Transverse colon (tissue), 4 donors: ENCODE data around the gene A1BG. TPM values are rescaled to one million over a fixed set of nuclear protein-coding genes. Genes with fewer than 3 reads are reported as not detected.

Source experiments
- DNase-seq: peaks from one replicate; pipeline ENCODE4 v3.0.0-alpha.2; 2019
- H3K27ac ChIP-seq, 4 donors: fragments of 200-600 bp; sonication (generic); 2 replicates each; pipeline ENCODE4 v1.5.1; 2016 to 2018; ENCODE audit warnings: inconsistent platforms in 4 of 4
- H3K27me3 ChIP-seq: fragments of 200-600 bp; sonication (generic); 2 replicates; pipeline ENCODE4 v1.5.1; 2017; ENCODE audit warnings: inconsistent platforms
- H3K36me3 ChIP-seq, 4 donors: fragments of 200-600 bp; sonication (generic); 2 replicates each; pipeline ENCODE4 v1.5.1; 2017 to 2019; ENCODE audit warnings: inconsistent platforms in 4 of 4
- H3K4me1 ChIP-seq, 4 donors: fragments of 200-600 bp; sonication (generic); 2 replicates each; pipeline ENCODE4 v1.5.1; 2017 to 2020; ENCODE audit warnings: inconsistent platforms in 4 of 4
- H3K4me3 ChIP-seq, 4 donors: fragments of 200-600 bp; sonication (generic); 1 replicate in 1 of 4; 2 replicates in 3 of 4; pipeline versions ENCODE4 v1.5.1 to v1.6.1; 2017 to 2019; ENCODE audit warnings: inconsistent platforms in 4 of 4
- H3K9me3 ChIP-seq, 2 donors: fragments of 200-600 bp; sonication (generic); 2 replicates each; pipeline ENCODE4 v1.5.1; 2017 to 2019; ENCODE audit warnings: inconsistent platforms in 2 of 2
- CTCF ChIP-seq, 5 experiments: fragments of 200-600 bp in 3 of 5; fragments of 450-650 bp in 2 of 5; sonication (generic) in 3 of 5; IDR thresholded peaks; 1 replicate in 2 of 5; 2 replicates in 3 of 5; pipeline ENCODE4 v1.5.1; 2016 to 2017; ENCODE audit warnings: antibody characterized with exemption in 5 of 5, inconsistent platforms in 3 of 5, mild to moderate bottlenecking in 2 of 5, moderate library complexity in 1 of 5
- EP300 ChIP-seq: sonication (generic); formaldehyde crosslinking; IDR thresholded peaks from one replicate; pipeline ENCODE4 v1.6.1; 2017; ENCODE audit warnings: antibody characterized with exemption, low read depth
- POLR2A ChIP-seq: fragments of 450-650 bp; IDR thresholded peaks from one replicate; pipeline ENCODE4 v1.6.1; 2016; ENCODE audit warnings: antibody characterized with exemption, mild to moderate bottlenecking, moderate library complexity
- POLR2AphosphoS5 ChIP-seq, 3 donors: sonication (generic); formaldehyde crosslinking; IDR thresholded peaks; one replicate each; pipeline ENCODE4 v1.6.1; 2016; ENCODE audit warnings: antibody characterized with exemption in 3 of 3
- WGBS, 2 donors: methylation state at CpG; one replicate each; pipeline ENCODE4 v1.1.5; 2018; ENCODE audit warnings: low coverage in 1 of 2; 5-methylcytosine and 5-hydroxymethylcytosine counted together
- in situ Hi-C, 4 donors: fragments of 200-750 bp; cut with MboI; loops; one replicate each; pipeline versions ENCODE4 v1.15.0 to v1.15.1; 2017; ENCODE audit warnings: low sequenced_read_pairs in 3 of 4, low pct_ligation_motif_present in 1 of 4, low pct_unique_long_range_greater_than_20kb in 1 of 4
- intact Hi-C: fragments of 100-400 bp; cut with DNase I; formaldehyde crosslinking; loops from one replicate; pipeline ENCODE4 v1.15.1; 2023; ENCODE audit warnings: low total_unique reads
- total RNA-seq, 4 donors: library from RNA; depleted of rRNA; stranded (reverse); fragments of >200 nt; gene quantifications; one replicate each; pipeline ENCODE4 v1.1.0, GENCODE V29; 2016

A1BG gene
- total RNA-seq, 4 donors from 2014 or later: 0.60 to 25.1 (median 3.7) TPM; not detected in 1

DNA sequence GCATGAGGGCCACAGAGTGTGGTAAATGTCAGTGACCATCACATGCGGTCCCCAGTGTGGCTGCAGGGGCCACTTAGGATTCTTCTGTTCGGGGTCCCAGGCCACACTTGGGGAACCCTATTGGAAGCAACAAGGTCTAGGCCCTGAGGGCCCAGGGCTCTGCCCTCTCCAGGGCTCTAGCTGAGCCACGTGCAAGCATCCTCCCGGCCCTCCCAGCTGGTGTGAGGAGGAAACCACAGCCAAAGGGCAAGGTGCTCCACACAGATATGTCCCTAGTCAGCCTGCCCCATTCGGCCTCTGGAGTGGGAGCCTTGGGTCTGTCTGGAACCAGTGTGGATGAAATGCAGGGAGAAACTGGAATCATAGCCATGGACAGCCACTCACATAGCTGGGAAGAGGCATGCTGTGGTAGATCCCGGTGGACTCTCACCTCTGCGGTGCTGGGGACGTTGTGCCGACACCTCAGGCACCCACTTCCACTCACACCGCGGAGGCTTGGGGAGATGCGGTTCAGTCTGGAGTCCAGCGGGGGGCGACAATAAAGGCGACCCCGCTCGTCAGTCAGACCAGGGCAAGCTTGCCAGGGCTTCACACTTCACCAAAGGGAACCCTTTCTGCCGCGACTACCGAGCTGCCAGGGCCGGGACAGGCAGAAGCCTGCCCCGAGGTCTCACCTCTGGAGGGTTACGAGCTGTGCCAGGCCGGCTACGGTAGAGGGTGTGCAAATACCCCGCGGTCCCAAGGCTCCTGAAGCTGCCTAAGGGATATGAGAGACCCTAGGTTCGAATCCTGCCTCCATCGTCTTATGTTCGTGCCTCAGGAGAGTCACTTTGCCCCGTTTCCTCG is 13.5 kb upstream of the A1BG start:
- Histone ChIP-seq H3K4me3 (no peak overlapping the region), H3K27me3 (no peaks in the 10 kb centered on the region), H3K27ac (no peak overlapping the region), H3K36me3 (no peaks in the 10 kb centered on the region), H3K4me1 (peaks cover 0 to 2% (median 1%) of the 10 kb centered on the region in 4 donors), H3K9me3 (no peaks in the 10 kb centered on the region)
- in situ Hi-C loops: no loop called here
- DNase-seq: no peak
- WGBS, 2 donors: 92 to 93% methylated on average over 3 to 32 of the region's 32 CpGs
- intact Hi-C loops: no loop called here
- TF ChIP-seq POLR2AphosphoS5 (IDR thresholded peaks at IDR 0.05) (no peak), EP300 (no peak), CTCF (IDR thresholded peaks at IDR 0.05) (no peak), POLR2A (no peak)

GRCh38 chr19:58364146-58364545 is 10.9 kb upstream of the A1BG start:
- Histone ChIP-seq H3K9me3 (no peaks in the 10 kb centered on the region), H3K36me3 (no peaks in the 10 kb centered on the region), H3K27ac (no peak overlapping the region), H3K4me3 (no peak overlapping the region), H3K27me3 (no peaks in the 10 kb centered on the region), H3K4me1 (peaks cover 0 to 8% (median 6%) of the 10 kb centered on the region in 4 donors)
- TF ChIP-seq EP300 (no peak), POLR2AphosphoS5 (IDR thresholded peaks at IDR 0.05) (no peak), POLR2A (no peak), CTCF (IDR thresholded peaks at IDR 0.05) (no peak)
- intact Hi-C loops (no loop called here), in situ Hi-C loops (no loop called here)
- 70 to 92% methylated on average over 2 to 5 of the region's 5 CpGs for WGBS, 2 donors
- no peak for DNase-seq

DNA sequence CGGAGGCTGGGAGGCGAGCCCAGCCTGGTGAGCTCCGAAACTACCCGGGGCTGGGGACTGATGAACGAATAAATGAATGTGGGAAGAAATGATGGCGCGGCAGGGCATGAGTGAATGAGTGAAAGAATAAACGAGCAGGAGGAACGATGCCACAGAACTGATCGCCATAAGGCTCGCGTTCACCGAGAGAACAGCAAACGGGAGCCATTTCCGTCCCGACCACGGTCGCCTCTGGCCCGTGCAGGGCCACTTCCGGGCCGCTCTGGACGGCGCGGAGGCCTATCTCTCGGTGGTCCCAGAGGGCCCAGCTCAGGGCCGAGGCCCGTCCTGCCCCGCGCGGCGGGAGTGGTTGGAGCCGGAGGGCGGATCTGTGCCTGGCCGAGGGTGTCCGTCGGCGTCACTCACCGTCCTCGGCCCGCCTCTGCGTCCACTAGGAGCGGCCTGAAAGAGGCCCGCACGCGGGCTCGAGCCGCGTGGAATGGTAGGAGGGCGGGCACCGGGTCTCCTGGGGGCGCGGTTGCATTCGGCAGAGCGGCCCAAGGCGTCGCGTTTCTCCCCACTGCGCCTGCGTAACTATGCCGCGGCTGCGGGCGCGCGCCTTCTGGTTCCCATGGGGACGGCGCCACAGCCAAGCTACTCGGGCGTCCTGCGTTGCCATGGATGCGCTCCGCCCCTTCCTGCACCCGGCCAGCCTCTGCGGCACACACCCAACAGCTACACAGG is 9.1 kb upstream of the A1BG start, which contains the start of gene ZNF497:
ZNF497 (minus strand) TSS at position 480 of the 723 bp plus-strand sequence. CDS start 5,116 bp downstream, outside the sequence.
- peak; percentile 98 for DNase-seq
- 0% methylated on average over 70 of the region's 74 CpGs; no CpG with 5 or more reads in 1 of the 2 donors for WGBS, 2 donors
- H3K36me3 ChIP-seq: no peaks in the 10 kb centered on the region
- TF ChIP-seq CTCF (IDR thresholded peaks at IDR 0.05) (no peak), POLR2A (peak; percentile 77), POLR2AphosphoS5 (IDR thresholded peaks at IDR 0.05) (peak; percentile 75 to 81 (median 76)), EP300 (no peak)
- no peaks in the 10 kb centered on the region for H3K9me3 ChIP-seq
- intact Hi-C loops: loop anchor here (1.0 kb wide), 1 partner anchor 35 kb away; no protein-coding TSS in a partner anchor
- no peaks in the 10 kb centered on the region for H3K27me3 ChIP-seq
- peak within 1 kb of the TSS; percentile 91 to 96 (median 96) for H3K27ac ChIP-seq
- peaks cover 0 to 8% (median 6%) of the 10 kb centered on the region in 4 donors for H3K4me1 ChIP-seq
- H3K4me3 ChIP-seq: peak within 1 kb of the TSS; percentile 63 to 86 (median 68)
- in situ Hi-C loops: no loop called here

DNA sequence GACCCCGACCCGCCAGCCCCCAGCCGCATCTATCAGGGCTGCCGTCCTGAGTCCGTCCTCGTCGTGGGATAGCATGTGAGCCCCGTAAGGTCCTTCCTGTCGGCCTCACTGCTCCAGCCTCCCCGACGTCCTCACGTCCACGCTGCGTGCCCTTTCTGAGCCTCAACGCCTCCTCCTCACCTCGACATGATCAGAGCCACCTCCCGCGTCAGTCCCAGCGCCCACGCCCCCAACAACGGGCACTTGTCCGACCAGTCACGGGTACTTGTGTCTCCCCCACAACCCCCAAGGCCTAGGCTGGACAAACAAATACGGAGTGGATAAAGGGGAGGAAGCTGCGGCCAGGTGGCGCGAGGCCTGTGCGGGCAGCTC is 8.6 kb upstream of the A1BG start:
- no peaks in the 10 kb centered on the region for H3K9me3 ChIP-seq

More for the DNA sequence above, 8.6 kb upstream of the A1BG start:
- intact Hi-C loops: loop anchor here (1.0 kb wide), 1 partner anchor 35 kb away; no protein-coding TSS in a partner anchor
- Histone ChIP-seq H3K4me3 (peak overlapping the region; percentile 63 to 86 (median 68)), H3K36me3 (no peaks in the 10 kb centered on the region), H3K4me1 (peaks cover 0 to 10% (median 8%) of the 10 kb centered on the region in 4 donors), H3K27ac (peak overlapping the region; percentile 91 to 96 (median 96)), H3K27me3 (peaks cover under 1% of the 10 kb centered on the region)
- in situ Hi-C loops: no loop called here
- 14 to 30% methylated on average over 2 to 28 of the region's 28 CpGs for WGBS, 2 donors
- TF ChIP-seq POLR2A (no peak), EP300 (no peak), POLR2AphosphoS5 (IDR thresholded peaks at IDR 0.05) (no peak), CTCF (IDR thresholded peaks at IDR 0.05) (no peak)
- DNase-seq: peak; percentile 57
